Right lobe of liver (tissue), 4 donors: ENCODE results near the gene SETBP1.

Experiments used
- POLR2A ChIP-seq: fragments of 450-650 bp; IDR thresholded peaks from one replicate; pipeline ENCODE4 v1.6.1; 2017; ENCODE audit warnings: antibody characterized with exemption, mild to moderate bottlenecking
- TF ChIP-seq, protein P1 (sequence below), 4 donors: fragments of 200-600 bp in 3 of 4; fragments of 450-650 bp in 1 of 4; IDR thresholded peaks; one replicate each; pipeline versions ENCODE4 v1.5.1 to v1.8.0; 2016 to 2022; ENCODE audit warnings: antibody characterized with exemption in 4 of 4, mild to moderate bottlenecking in 2 of 4
- donor health status: DM: no; HTN: no; CAD: no.
- donor health status: DM: no; HTN: no; CAD: no.
- donor health status: DM: no; HTN: yes; CAD: no.

DNA sequence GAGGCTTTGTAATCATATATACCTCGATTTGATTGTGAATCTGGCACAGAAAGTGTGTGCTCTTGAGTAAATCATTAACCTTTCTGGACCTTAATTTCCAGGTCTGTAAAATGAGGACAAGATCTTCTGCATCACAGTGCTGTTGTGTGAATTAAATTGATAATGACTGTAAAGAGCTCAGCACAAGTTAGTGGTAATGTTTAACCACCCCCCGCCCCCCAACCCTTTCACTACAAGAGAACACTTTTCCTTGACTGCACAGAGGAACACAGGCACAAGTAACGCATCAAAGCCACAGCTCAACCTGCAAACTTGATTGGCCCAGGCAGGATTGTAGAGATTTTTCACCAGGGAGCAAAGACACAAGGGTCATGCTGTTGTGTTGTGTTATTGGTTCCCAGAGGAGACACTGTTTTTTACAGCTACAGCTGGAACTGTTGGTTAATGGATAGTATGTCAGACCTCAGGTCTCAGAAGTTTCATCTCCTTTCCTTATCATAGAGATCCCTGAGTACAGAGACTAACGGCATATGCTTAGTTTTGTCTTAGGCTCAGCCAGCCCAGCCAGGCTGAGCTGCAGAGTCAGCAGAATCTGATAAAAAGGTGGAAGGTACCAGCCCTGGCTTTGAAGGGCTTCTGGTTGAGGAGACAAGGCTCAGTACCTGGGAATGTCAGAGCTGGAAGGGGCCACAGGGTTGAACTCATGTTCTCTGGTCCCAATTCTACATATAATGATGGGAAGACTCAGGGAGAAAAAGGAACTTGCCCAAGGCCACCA is 10.6 kb downstream of the SETBP1 start:
- no peak for TF ChIP-seq POLR2A
- TF ChIP-seq, protein P1, sequence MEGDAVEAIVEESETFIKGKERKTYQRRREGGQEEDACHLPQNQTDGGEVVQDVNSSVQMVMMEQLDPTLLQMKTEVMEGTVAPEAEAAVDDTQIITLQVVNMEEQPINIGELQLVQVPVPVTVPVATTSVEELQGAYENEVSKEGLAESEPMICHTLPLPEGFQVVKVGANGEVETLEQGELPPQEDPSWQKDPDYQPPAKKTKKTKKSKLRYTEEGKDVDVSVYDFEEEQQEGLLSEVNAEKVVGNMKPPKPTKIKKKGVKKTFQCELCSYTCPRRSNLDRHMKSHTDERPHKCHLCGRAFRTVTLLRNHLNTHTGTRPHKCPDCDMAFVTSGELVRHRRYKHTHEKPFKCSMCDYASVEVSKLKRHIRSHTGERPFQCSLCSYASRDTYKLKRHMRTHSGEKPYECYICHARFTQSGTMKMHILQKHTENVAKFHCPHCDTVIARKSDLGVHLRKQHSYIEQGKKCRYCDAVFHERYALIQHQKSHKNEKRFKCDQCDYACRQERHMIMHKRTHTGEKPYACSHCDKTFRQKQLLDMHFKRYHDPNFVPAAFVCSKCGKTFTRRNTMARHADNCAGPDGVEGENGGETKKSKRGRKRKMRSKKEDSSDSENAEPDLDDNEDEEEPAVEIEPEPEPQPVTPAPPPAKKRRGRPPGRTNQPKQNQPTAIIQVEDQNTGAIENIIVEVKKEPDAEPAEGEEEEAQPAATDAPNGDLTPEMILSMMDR (IDR thresholded peaks at IDR 0.05): no peak
